H54 (cell line): ENCODE measurements around the gene RHEB.

Experiments used
- DNase-seq: peaks from one replicate; pipeline ENCODE4 v3.0.0; 2011; ENCODE audit warnings: low spot score, mixed read lengths; ENCODE audit not compliant: insufficient read length
- FAIRE-seq: peaks from 3 replicates; lab custom pipeline; 2011; peaks lifted over from hg19 to GRCh38; lab: Jason Lieb, UNC
- POLR2A ChIP-seq: IDR thresholded peaks from 2 replicates; pipeline ENCODE4 v1.6.1; 2011; ENCODE audit warnings: low read depth, mild to moderate bottlenecking, low read length

Gene RHEB

GRCh38 chr7:151503902-151504714 is 15.6 kb downstream of the RHEB start:
- FAIRE-seq (no peak), DNase-seq (no peak)
- TF ChIP-seq POLR2A: no peak

GRCh38 chr7:151501676-151502075 is 18.0 kb downstream of the RHEB start:
- DNase-seq (no peak), FAIRE-seq (no peak)
- no peak for TF ChIP-seq POLR2A

- FAIRE-seq (no peak), DNase-seq (no peak)
These were observed 21.2 kb downstream of the RHEB start for GRCh38 chr7:151498495-151498894.

GRCh38 chr7:151497306-151497871 is 22.3 kb downstream of the RHEB start:
- TF ChIP-seq POLR2A: no peak
- DNase-seq (no peak), FAIRE-seq (no peak)

More at GRCh38 chr7:151498495-151498894, 21.2 kb downstream of the RHEB start:
- TF ChIP-seq POLR2A: no peak

GRCh38 chr7:151495360-151495759 is 24.3 kb downstream of the RHEB start:
- no peak for FAIRE-seq
- TF ChIP-seq POLR2A: no peak
- no peak for DNase-seq

- TF ChIP-seq POLR2A: no peak
- DNase-seq (no peak), FAIRE-seq (no peak)
These were observed 25.1 kb downstream of the RHEB start for GRCh38 chr7:151494298-151495284.

GRCh38 chr7:151493083-151493482 is 26.6 kb downstream of the RHEB start:
- no peak for TF ChIP-seq POLR2A
- FAIRE-seq (no peak), DNase-seq (no peak)

GRCh38 chr7:151491859-151492258 is 27.8 kb downstream of the RHEB start:
- peak; percentile 53 for DNase-seq
- FAIRE-seq: peak; percentile 97
- no peak for TF ChIP-seq POLR2A

- no peak for DNase-seq
- no peak for TF ChIP-seq POLR2A
- no peak for FAIRE-seq
These were observed 29.1 kb downstream of the RHEB start for GRCh38 chr7:151490456-151491105.

- FAIRE-seq: no peak
- no peak for TF ChIP-seq POLR2A
These were observed 30.2 kb downstream of the RHEB start for GRCh38 chr7:151489498-151489897.

GRCh38 chr7:151488096-151488495 is 31.6 kb downstream of the RHEB start:
- DNase-seq: no peak
- no peak for TF ChIP-seq POLR2A
- no peak for FAIRE-seq

More at GRCh38 chr7:151489498-151489897, 30.2 kb downstream of the RHEB start:
- DNase-seq: no peak

- TF ChIP-seq POLR2A: no peak
- FAIRE-seq (no peak), DNase-seq (no peak)
These were observed 32.5 kb downstream of the RHEB start for GRCh38 chr7:151487228-151487627.

- TF ChIP-seq POLR2A: no peak
- FAIRE-seq: no peak
- DNase-seq: no peak
These were observed 33.6 kb downstream of the RHEB start for GRCh38 chr7:151486074-151486473.
